Endothelial cell of umbilical vein (primary cell): Measurements from ENCODE around the gene RAB3B. TPM values are rescaled to one million over a fixed set of nuclear protein-coding genes. Genes with fewer than 3 reads are reported as not detected.

Source experiments
- BruUV-seq: library from RNA; stranded (reverse); fragments of 400-500 nt; replicated peaks from 2 replicates; lab custom pipeline; 2021; lab: Mats Ljungman, UMichigan
- CTCF ChIA-PET: fragments of 300-600, 350-600 bp; sonication (Branson Sonifier 250); formaldehyde crosslinking; loops from one replicate; lab custom pipeline; 2021; ENCODE audit warnings: antibody characterized with exemption, inconsistent platforms; lab: Charles Lee
- POLR2A ChIA-PET: fragments of 300-600, 350-600 bp; sonication (Branson Sonifier 250); formaldehyde crosslinking; loops from one replicate; lab custom pipeline; 2021; ENCODE audit warnings: antibody characterized with exemption, inconsistent platforms; lab: Charles Lee
- DNase-seq: peaks from one replicate; pipeline ENCODE4 v3.0.0-alpha.2; 2011; ENCODE audit warnings: low read depth, low spot score
- FAIRE-seq: peaks from 2 replicates; lab custom pipeline; 2011; peaks lifted over from hg19 to GRCh38; lab: Jason Lieb, UNC
- H2AFZ ChIP-seq: 2 replicates; pipeline ENCODE4 v1.6.0; 2012; ENCODE audit warnings: low read depth, low read length, control low read depth, inconsistent platforms
- H3K27ac ChIP-seq: 2 replicates; pipeline ENCODE4 v1.5.1; 2011; ENCODE audit warnings: low read depth, mild to moderate bottlenecking, control low read depth, low read length, moderate library complexity; ENCODE audit not compliant: insufficient read depth
- H3K27me3 ChIP-seq, 2 experiments: 2 replicates each; pipeline versions ENCODE4 v1.6.0 to v1.6.1; 2011; ENCODE audit warnings: low read length in 2 of 2, mixed read lengths in 1 of 2; ENCODE audit not compliant: control insufficient read depth in 2 of 2, insufficient read depth in 2 of 2
- H3K36me3 ChIP-seq, 2 experiments: 2 replicates in 1 of 2; 3 replicates in 1 of 2; pipeline ENCODE4 v1.5.1; 2011; ENCODE audit warnings: low read length in 2 of 2, mild to moderate bottlenecking in 1 of 2, moderate library complexity in 1 of 2; ENCODE audit not compliant: control insufficient read depth in 2 of 2, insufficient read depth in 2 of 2; ENCODE audit errors: extremely low read depth in 1 of 2
- H3K4me1 ChIP-seq: 3 replicates; pipeline ENCODE4 v1.5.1; 2011; ENCODE audit warnings: mild to moderate bottlenecking, low read length; ENCODE audit not compliant: control insufficient read depth, insufficient read depth; ENCODE audit errors: extremely low read depth
- H3K4me2 ChIP-seq: 2 replicates; pipeline ENCODE4 v1.6.1; 2011; ENCODE audit warnings: low read length, control low read depth, mixed read lengths; ENCODE audit not compliant: insufficient read depth
- H3K4me3 ChIP-seq, 3 experiments: fragments of 200-600 bp in 1 of 3; sonication (generic), shearing (Covaris generic) in 1 of 3; replicated peaks in 1 of 3; 2 replicates each; pipeline ENCODE4 v1.5.1; 2011 to 2016; ENCODE audit warnings: control low read depth in 3 of 3, low read length in 3 of 3, mild to moderate bottlenecking in 2 of 3, inconsistent platforms in 1 of 3, low read depth in 1 of 3, moderate library complexity in 1 of 3; ENCODE audit not compliant: insufficient read depth in 1 of 3
- H3K79me2 ChIP-seq: 2 replicates; pipeline ENCODE4 v1.6.0; 2012; ENCODE audit warnings: low read length, inconsistent platforms; ENCODE audit not compliant: control insufficient read depth, insufficient read depth
- H3K9ac ChIP-seq: replicated peaks from 2 replicates; pipeline ENCODE3; 2011; ENCODE audit warnings: low read length, control low read depth; ENCODE audit not compliant: insufficient read depth; ENCODE audit errors: extremely low read depth
- H3K9me1 ChIP-seq: replicated peaks from 3 replicates; pipeline ENCODE4 v1.6.0; 2011; ENCODE audit warnings: mild to moderate bottlenecking, low read length; ENCODE audit not compliant: control insufficient read depth, insufficient read depth; ENCODE audit errors: extremely low read depth
- H3K9me3 ChIP-seq: replicated peaks from 2 replicates; pipeline ENCODE4 v1.5.1; 2012; ENCODE audit warnings: low read length, inconsistent platforms; ENCODE audit not compliant: control insufficient read depth, insufficient read depth
- H4K20me1 ChIP-seq: replicated peaks from 2 replicates; pipeline ENCODE3; 2011; ENCODE audit warnings: mild to moderate bottlenecking, low read length; ENCODE audit not compliant: control insufficient read depth, insufficient read depth; ENCODE audit errors: extremely low read depth
- EZH2 ChIP-seq: IDR thresholded peaks from 2 replicates; pipeline ENCODE4 v1.6.1; 2012; ENCODE audit warnings: borderline replicate concordance, low read depth, mild to moderate bottlenecking, moderate library complexity, low read length, inconsistent platforms; ENCODE audit not compliant: severe bottlenecking
- FOS ChIP-seq: IDR thresholded peaks from 2 replicates; pipeline ENCODE4 v1.6.1; 2011; ENCODE audit warnings: mild to moderate bottlenecking, low read length, moderate library complexity, borderline replicate concordance; ENCODE audit not compliant: insufficient read depth
- GATA2 ChIP-seq: IDR thresholded peaks from 2 replicates; pipeline ENCODE4 v1.7.0; 2011; ENCODE audit warnings: low read depth, mild to moderate bottlenecking, moderate library complexity, mixed read lengths, low read length; ENCODE audit not compliant: insufficient read length, insufficient read depth
- JUN ChIP-seq: IDR thresholded peaks from 2 replicates; pipeline ENCODE4 v1.6.1; 2011; ENCODE audit warnings: borderline replicate concordance, low read depth; ENCODE audit not compliant: insufficient read length, insufficient read depth
- MYC ChIP-seq: IDR thresholded peaks from one replicate; pipeline ENCODE4 v1.6.1; 2011; ENCODE audit warnings: mild to moderate bottlenecking, low read depth, low read length
- POLR2A ChIP-seq: IDR thresholded peaks from 2 replicates; pipeline ENCODE4 v1.6.1; 2012; ENCODE audit warnings: low read depth, mild to moderate bottlenecking, control low read depth, low read length
- POLR2AphosphoS5 ChIP-seq: IDR thresholded peaks from 2 replicates; pipeline ENCODE4 v1.6.1; 2012; ENCODE audit warnings: low read depth, mild to moderate bottlenecking, control low read depth, low read length, moderate library complexity; ENCODE audit not compliant: insufficient read depth
- dilution Hi-C: fragments of 300-500 bp; cut with MboI; formaldehyde crosslinking; loops from one replicate; pipeline ENCODE4 v1.15.0; 2019; ENCODE audit warnings: low sequenced_read_pairs; ENCODE audit not compliant: extremely low pct_ligation_motif_present
- intact Hi-C: fragments of 100-400 bp; cut with micrococcal nuclease; formaldehyde crosslinking; loops from one replicate; pipeline ENCODE4 v1.10.0; 2022
- polyA plus RNA-seq, 4 experiments: library from polyadenylated mRNA; depleted of rRNA in 3 of 4; stranded (reverse) in 3 of 4; unstranded in 1 of 4; fragments of >200 nt; gene quantifications; 2 replicates each; pipeline versions ENCODE4 v1.2.1 to v1.2.3, GENCODE V29; 2011 to 2012; ENCODE audit warnings: missing spikeins in 1 of 4
- total RNA-seq: library from RNA; stranded (reverse); gene quantifications from 2 replicates; pipeline ENCODE4 v1.2.3, GENCODE V29; 2021
- TF ChIP-seq, protein P1 (sequence below), 2 donors: IDR thresholded peaks; 1 replicate in 1 of 2; 2 replicates in 1 of 2; pipeline ENCODE4 v1.5.1; 2011; ENCODE audit warnings: low read length in 2 of 2, mild to moderate bottlenecking in 2 of 2, moderate library complexity in 2 of 2, control low read depth in 1 of 2, inconsistent platforms in 1 of 2, low read depth in 1 of 2; ENCODE audit not compliant: insufficient read depth in 1 of 2; ENCODE audit errors: extremely low read depth in 1 of 2
- TF ChIP-seq, protein P2 (sequence below): IDR thresholded peaks from 2 replicates; pipeline ENCODE4 v1.6.1; 2011; ENCODE audit not compliant: insufficient read depth, insufficient read length

The RAB3B gene
- total and polyA plus RNA-seq, 2 donors (not counting 3 experiments of a cell fraction or from before 2014, with no cell fraction given), result 4.1 to 10.4 TPM

DNA sequence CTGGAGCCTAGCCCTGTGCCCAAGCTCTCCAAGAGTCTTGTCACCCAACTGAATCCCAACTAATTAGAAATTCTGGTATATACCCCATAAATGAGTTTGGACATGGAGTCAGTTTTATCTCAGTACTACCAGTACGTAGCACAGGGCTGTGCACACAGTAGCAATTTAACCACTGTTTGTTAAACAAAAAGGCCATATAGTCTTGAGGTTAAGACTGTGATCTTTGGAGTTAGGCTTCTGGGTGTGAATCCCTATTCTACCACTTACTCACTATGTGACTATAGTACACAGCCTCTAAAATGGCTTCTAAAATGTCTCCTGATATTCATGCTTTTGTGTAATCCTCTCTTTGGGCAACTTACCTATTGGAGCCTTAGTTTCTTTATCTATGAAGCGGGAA is 48.2 kb downstream of the RAB3B start:
- FAIRE-seq, result no peak
- Histone ChIP-seq H4K20me1 (no peaks in the 10 kb centered on the region), H2AFZ (no peak overlapping the region), H3K79me2 (no peaks in the 10 kb centered on the region), H3K27me3 (no peaks in the 10 kb centered on the region), H3K27ac (no peak overlapping the region), H3K4me3 (no peak overlapping the region), H3K4me1 (peaks cover 13% of the 10 kb centered on the region), H3K9me3 (peaks cover 2% of the 10 kb centered on the region), H3K36me3 (no peaks in the 10 kb centered on the region), H3K4me2 (no peak overlapping the region), H3K9me1 (no peaks in the 10 kb centered on the region), H3K9ac (no peak overlapping the region)
- dilution Hi-C loops, result no loop called here
- DNase-seq, result no peak
- TF ChIP-seq JUN, result no peak
- no peak for TF ChIP-seq FOS
- no peak for TF ChIP-seq POLR2AphosphoS5
- no peak for TF ChIP-seq EZH2
- TF ChIP-seq, protein P1, sequence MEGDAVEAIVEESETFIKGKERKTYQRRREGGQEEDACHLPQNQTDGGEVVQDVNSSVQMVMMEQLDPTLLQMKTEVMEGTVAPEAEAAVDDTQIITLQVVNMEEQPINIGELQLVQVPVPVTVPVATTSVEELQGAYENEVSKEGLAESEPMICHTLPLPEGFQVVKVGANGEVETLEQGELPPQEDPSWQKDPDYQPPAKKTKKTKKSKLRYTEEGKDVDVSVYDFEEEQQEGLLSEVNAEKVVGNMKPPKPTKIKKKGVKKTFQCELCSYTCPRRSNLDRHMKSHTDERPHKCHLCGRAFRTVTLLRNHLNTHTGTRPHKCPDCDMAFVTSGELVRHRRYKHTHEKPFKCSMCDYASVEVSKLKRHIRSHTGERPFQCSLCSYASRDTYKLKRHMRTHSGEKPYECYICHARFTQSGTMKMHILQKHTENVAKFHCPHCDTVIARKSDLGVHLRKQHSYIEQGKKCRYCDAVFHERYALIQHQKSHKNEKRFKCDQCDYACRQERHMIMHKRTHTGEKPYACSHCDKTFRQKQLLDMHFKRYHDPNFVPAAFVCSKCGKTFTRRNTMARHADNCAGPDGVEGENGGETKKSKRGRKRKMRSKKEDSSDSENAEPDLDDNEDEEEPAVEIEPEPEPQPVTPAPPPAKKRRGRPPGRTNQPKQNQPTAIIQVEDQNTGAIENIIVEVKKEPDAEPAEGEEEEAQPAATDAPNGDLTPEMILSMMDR (IDR thresholded peaks at IDR 0.05; ENCODE audit: extremely low read depth in 1 of 2, insufficient read depth in 1 of 2, low read depth in 1 of 2, low read length in 2 of 2), result no peak
- TF ChIP-seq, protein P2, sequence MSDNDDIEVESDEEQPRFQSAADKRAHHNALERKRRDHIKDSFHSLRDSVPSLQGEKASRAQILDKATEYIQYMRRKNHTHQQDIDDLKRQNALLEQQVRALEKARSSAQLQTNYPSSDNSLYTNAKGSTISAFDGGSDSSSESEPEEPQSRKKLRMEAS, result no peak
- no peak for TF ChIP-seq MYC
- TF ChIP-seq POLR2A, result no peak
- no peak for TF ChIP-seq GATA2
- CTCF ChIA-PET, result no interaction called here
- intact Hi-C loops, result no loop called here
- POLR2A ChIA-PET, result no interaction called here
- no TSS peak for BruUV-seq
